ENCODE results near the gene THAP4.

THAP4 gene

GRCh38 chr2:241540771-241541561, 96.0 kb downstream of the THAP4 start:
- peak; percentile 84 for DNase-seq (ENCODE audit: insufficient read length, low spot score)
- TF ChIP-seq POLR2A (IDR thresholded peaks at IDR 0.05; ENCODE audit: low read depth, low read length) (no peak), POLR2AphosphoS5 (IDR thresholded peaks at IDR 0.05; ENCODE audit: low read depth, low read length) (no peak), SPI1 (IDR thresholded peaks at IDR 0.05; ENCODE audit: low read depth, low read length) (no peak), POU2F2 (IDR thresholded peaks at IDR 0.05; ENCODE audit: low read depth, low read length) (no peak), PAX5 (IDR thresholded peaks at IDR 0.05; ENCODE audit: insufficient read depth, low read length, severe bottlenecking) (no peak), TAF1 (IDR thresholded peaks at IDR 0.05; ENCODE audit: low read depth, low read length) (no peak)
- peak; percentile 41 for FAIRE-seq

GRCh38 chr2:241540401-241540770, 96.6 kb downstream of the THAP4 start:
- FAIRE-seq, result no peak
- no peak for DNase-seq (ENCODE audit: insufficient read length, low spot score)
- no peak for TF ChIP-seq POU2F2 (IDR thresholded peaks at IDR 0.05; ENCODE audit: low read depth, low read length)
- no peak for TF ChIP-seq POLR2A (IDR thresholded peaks at IDR 0.05; ENCODE audit: low read depth, low read length)
- TF ChIP-seq TAF1 (IDR thresholded peaks at IDR 0.05; ENCODE audit: low read depth, low read length), result no peak
- no peak for TF ChIP-seq POLR2AphosphoS5 (IDR thresholded peaks at IDR 0.05; ENCODE audit: low read depth, low read length)

- FAIRE-seq, result no peak
Observed at GRCh38 chr2:241539616-241540374, 97.2 kb downstream of the THAP4 start.

DNA sequence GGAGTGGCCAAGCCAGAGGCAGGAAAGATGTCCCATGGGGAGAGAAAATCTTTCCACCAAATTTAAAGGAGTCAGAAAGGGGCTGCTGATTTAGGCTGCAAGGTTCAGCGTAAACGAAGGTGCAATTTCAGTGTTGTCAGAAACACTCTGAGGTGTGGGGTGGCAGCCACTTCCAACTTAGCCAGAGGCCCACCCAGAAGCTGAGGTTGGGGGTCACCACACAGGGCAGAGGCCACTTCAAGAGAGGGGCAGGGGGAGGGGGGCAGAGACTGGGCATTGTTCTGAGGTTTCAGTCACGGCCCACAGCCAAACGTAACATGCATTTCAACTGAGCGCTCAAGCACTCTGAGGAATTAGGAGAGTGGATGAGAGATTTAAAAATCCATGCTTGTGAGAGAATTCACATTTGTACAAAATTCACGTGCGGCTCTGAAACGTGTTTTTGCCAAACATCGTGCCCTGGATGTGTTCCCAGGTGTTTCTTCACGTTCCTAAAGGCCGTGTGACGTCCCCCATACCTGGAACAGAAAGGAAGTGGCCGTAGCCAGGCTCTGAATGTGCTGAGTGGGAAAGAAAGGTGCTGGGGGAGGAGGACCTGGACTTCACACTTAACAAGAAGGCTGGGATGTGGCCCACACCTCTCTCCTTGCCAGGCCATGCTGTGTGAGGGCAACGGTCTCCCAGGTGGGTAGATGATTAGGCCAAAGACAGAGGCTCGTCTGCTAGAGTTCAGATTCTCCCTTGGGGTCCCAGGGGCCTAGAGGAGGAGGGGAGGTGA, 97.9 kb downstream of the THAP4 start:
- DNase-seq (ENCODE audit: insufficient read length, low spot score), result no peak
- TF ChIP-seq POU2F2 (IDR thresholded peaks at IDR 0.05; ENCODE audit: low read depth, low read length), result no peak
- no peak for FAIRE-seq

More at GRCh38 chr2:241539616-241540374, 97.2 kb downstream of the THAP4 start:
- TF ChIP-seq POU2F2 (IDR thresholded peaks at IDR 0.05; ENCODE audit: low read depth, low read length), result no peak
- TF ChIP-seq TAF1 (IDR thresholded peaks at IDR 0.05; ENCODE audit: low read depth, low read length), result no peak
- TF ChIP-seq PAX5 (IDR thresholded peaks at IDR 0.05; ENCODE audit: insufficient read depth, low read length, severe bottlenecking), result no peak
- TF ChIP-seq POLR2AphosphoS5 (IDR thresholded peaks at IDR 0.05; ENCODE audit: low read depth, low read length), result no peak
- TF ChIP-seq SPI1 (IDR thresholded peaks at IDR 0.05; ENCODE audit: low read depth, low read length), result no peak
- TF ChIP-seq POLR2A (IDR thresholded peaks at IDR 0.05; ENCODE audit: low read depth, low read length), result no peak
- DNase-seq (ENCODE audit: insufficient read length, low spot score), result no peak

DNA sequence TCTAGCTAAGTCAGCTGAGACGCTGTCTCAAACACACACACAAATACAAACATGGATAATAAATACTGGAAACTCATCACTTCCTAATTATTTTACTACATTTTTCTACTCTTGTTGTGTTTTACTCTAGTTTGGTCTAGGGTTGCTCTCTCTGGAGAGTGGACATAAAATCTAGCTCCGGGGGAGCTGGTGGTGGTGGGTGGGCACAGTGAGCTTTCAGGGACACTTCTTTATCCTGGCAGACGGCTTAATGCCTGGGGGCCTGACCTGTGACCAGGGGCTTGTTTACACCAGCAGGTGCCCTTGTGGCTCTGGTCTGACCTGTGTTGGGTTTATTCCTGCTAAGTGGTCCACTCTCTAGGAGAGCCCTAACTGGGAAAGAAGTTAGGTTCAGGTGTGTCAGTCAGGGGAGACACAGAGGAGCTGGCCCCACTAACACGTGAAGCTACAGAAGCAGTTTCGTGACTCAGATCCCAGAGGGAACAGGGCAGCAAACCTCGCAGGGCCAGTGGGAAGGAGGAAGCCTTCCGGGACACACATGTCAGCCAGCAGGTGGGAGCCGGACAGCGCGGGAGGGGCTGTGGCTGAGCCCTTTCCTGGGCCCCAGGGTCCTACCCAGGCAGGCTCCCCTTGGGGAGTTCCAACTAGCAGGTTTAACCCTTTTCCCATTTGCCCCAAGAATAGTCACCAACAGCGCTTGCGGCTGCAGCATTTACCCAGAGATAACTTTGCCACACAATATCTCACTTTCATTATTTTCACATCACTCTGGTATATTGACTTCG, 100.9 kb downstream of the THAP4 start:
- DNase-seq (ENCODE audit: insufficient read length, low spot score), result no peak
- FAIRE-seq, result no peak
- no peak for TF ChIP-seq PAX5 (IDR thresholded peaks at IDR 0.05; ENCODE audit: insufficient read depth, low read length, severe bottlenecking)
- no peak for TF ChIP-seq POU2F2 (IDR thresholded peaks at IDR 0.05; ENCODE audit: low read depth, low read length)
- no peak for TF ChIP-seq POLR2A (IDR thresholded peaks at IDR 0.05; ENCODE audit: low read depth, low read length)

DNA sequence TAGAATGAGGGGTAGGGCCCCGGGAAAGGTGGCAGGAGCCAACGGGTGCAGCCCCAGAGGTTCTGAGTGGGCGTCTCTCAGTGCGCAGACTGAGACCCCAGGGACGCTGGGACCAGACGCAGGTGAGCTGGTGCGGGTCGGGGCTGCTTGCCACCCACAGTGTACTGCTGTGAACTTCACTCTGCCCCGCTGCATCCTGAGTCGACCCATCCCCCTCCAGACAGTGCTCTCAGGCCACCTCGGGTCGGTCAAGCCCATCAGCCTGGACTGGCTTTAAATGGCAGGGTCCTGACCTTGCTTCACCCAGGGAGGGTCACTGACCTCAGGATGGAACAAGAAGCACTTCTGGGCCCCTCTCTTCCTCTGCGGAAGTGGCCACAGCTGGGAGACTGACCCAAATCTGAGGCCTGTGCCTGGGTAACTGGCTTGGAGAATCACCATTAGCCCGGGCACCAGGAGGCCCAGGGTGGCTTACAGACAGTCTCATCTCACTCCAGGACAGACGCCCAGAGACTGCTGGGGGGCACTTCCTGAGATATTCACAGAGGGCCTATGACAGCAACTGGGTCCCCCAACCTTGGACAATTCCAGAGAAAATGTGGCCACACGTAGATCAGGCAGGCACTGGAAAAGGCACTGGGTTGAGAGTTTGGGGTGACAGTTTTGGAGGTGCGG, 102.1 kb downstream of the THAP4 start:
- FAIRE-seq, result no peak
- no peak for DNase-seq (ENCODE audit: insufficient read length, low spot score)
- TF ChIP-seq POLR2A (IDR thresholded peaks at IDR 0.05; ENCODE audit: low read depth, low read length) (no peak), SPI1 (IDR thresholded peaks at IDR 0.05; ENCODE audit: low read depth, low read length) (no peak), POU2F2 (IDR thresholded peaks at IDR 0.05; ENCODE audit: low read depth, low read length) (no peak), TAF1 (IDR thresholded peaks at IDR 0.05; ENCODE audit: low read depth, low read length) (no peak), POLR2AphosphoS5 (IDR thresholded peaks at IDR 0.05; ENCODE audit: low read depth, low read length) (no peak), PAX5 (IDR thresholded peaks at IDR 0.05; ENCODE audit: insufficient read depth, low read length, severe bottlenecking) (no peak)

Data from GM12891 (cell line).